Measurements from ENCODE around the gene DMRT1.

The DMRT1 gene

GRCh38 chr9:976943-977837 is 135.7 kb downstream of the DMRT1 start:
- H3K4me3 ChIP-seq (replicated peaks; ENCODE audit: low read depth, low read length), result no peak overlapping the region
- TF ChIP-seq, protein P1, sequence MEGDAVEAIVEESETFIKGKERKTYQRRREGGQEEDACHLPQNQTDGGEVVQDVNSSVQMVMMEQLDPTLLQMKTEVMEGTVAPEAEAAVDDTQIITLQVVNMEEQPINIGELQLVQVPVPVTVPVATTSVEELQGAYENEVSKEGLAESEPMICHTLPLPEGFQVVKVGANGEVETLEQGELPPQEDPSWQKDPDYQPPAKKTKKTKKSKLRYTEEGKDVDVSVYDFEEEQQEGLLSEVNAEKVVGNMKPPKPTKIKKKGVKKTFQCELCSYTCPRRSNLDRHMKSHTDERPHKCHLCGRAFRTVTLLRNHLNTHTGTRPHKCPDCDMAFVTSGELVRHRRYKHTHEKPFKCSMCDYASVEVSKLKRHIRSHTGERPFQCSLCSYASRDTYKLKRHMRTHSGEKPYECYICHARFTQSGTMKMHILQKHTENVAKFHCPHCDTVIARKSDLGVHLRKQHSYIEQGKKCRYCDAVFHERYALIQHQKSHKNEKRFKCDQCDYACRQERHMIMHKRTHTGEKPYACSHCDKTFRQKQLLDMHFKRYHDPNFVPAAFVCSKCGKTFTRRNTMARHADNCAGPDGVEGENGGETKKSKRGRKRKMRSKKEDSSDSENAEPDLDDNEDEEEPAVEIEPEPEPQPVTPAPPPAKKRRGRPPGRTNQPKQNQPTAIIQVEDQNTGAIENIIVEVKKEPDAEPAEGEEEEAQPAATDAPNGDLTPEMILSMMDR (IDR thresholded peaks at IDR 0.05; ENCODE audit: low read depth, low read length, missing control alignments), result no peak
- no peak for DNase-seq (ENCODE audit: extremely low read depth, low read depth)

- TF ChIP-seq, protein P1 (IDR thresholded peaks at IDR 0.05; ENCODE audit: low read depth, low read length, missing control alignments), result no peak
- no peak overlapping the region for H3K4me3 ChIP-seq (replicated peaks; ENCODE audit: low read depth, low read length)
- DNase-seq (ENCODE audit: extremely low read depth, low read depth), result no peak
Observed at GRCh38 chr9:977838-978830, 136.6 kb downstream of the DMRT1 start.

- no peak for DNase-seq (ENCODE audit: extremely low read depth, low read depth)
- no peak overlapping the region for H3K4me3 ChIP-seq (replicated peaks; ENCODE audit: low read depth, low read length)
- TF ChIP-seq, protein P1 (IDR thresholded peaks at IDR 0.05; ENCODE audit: low read depth, low read length, missing control alignments), result no peak
Observed at GRCh38 chr9:979983-980382, 138.5 kb downstream of the DMRT1 start.

DNA sequence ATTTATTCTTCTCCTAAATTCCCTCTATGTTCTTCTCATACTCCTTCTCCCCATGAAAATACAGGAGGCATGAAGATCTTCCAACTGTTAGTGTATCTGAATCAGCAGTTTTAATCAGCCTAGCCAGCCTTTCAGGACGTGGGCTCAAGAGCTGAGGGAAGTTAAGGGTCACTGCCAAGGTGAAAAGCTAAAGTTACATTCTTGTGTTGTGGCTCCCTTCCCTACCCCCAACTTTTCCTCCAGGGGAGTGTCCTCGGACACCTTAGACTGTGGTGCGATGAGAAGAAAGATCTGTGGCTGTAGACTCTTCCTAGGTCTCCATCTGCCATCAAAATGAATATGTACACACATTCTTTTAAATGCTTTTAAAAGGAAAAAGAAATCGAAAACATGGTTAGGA is 139.1 kb downstream of the DMRT1 start:
- no peak overlapping the region for H3K4me3 ChIP-seq (replicated peaks; ENCODE audit: low read depth, low read length)
- no peak for DNase-seq (ENCODE audit: extremely low read depth, low read depth)

DNA sequence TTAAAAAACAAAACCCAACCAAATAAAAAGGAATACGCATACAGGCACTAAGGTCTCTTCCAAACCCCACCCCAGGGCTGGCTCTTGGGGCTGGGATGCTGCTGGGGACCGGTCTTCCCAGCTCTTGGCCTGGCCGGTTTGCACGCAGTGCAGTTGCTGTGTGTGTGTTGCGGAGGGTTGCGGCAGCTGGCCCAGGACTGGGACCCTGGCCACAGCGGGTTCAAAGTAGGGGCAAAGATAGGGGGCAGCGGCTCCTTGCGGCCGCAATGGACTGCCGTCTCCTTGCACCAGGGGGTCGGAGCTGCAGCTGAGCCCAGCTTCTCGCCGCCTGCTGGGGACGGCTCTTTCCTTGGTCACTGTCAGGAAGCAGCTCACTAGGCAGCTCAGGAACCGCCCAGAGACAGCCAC is 140.0 kb downstream of the DMRT1 start:
- TF ChIP-seq, protein P1 (IDR thresholded peaks at IDR 0.05; ENCODE audit: low read depth, low read length, missing control alignments), result no peak
- no peak overlapping the region for H3K4me3 ChIP-seq (replicated peaks; ENCODE audit: low read depth, low read length)
- no peak for DNase-seq (ENCODE audit: extremely low read depth, low read depth)

More for the DNA sequence above, 139.1 kb downstream of the DMRT1 start:
- TF ChIP-seq, protein P1 (IDR thresholded peaks at IDR 0.05; ENCODE audit: low read depth, low read length, missing control alignments), result no peak

DNA sequence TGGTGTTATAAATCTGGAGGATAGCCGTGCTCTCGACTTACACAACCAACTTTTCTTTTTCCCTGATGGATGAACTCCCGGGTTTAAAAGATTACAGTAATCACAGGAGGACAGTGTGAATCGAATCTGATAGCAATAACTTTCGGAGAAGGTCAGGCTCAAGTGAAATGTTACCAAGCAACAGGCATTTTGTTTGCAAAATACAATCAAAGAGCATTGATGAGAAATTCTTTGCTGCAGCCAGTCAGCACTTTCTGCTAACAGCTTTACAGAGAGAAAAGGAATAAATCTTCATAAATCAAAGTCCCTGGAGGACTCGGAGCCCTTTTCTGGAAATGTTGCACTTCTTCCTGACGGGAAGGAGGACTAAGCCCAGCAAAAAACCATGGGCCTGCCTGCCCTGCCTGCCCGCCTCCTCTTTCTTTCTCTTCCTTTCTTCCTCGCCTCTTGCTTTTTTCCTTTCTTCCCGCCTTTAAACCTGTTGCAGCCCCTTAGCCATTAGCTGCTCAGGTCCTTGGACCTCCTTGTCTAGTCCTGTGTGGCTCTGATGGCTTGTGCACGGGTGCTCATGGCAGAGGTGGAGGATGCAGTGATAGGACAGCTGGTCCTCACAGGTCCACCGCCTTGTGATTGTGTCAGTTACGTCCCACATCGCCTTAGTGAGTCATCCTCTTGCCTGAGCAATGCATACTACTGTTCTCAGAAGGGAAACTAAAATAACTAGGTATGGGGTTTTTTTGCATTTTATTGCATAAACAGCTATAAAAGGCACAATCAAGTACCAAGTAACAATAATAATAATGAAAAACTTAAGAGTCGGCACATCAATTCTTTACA is 141.1 kb downstream of the DMRT1 start:
- no peak overlapping the region for H3K4me3 ChIP-seq (replicated peaks; ENCODE audit: low read depth, low read length)
- TF ChIP-seq, protein P1 (IDR thresholded peaks at IDR 0.05; ENCODE audit: low read depth, low read length, missing control alignments), result no peak
- DNase-seq (ENCODE audit: extremely low read depth, low read depth), result no peak
